Right lobe of liver (tissue), 6 donors: ENCODE data around the gene OXCT1. TPM values are rescaled to one million over a fixed set of nuclear protein-coding genes. Genes with fewer than 3 reads are reported as not detected.

Source experiments
- ATAC-seq, 4 donors: fragments of 200-7000 bp; cut with Tn5 transposase; one replicate each; pipeline ENCODE4 v1.9.1; 2020; ENCODE audit warnings: mild to moderate bottlenecking in 4 of 4, moderate library complexity in 4 of 4
- DNase-seq, 3 donors: peaks; one replicate each; pipeline ENCODE4 v3.0.0-alpha.2; 2020
- H3K27ac ChIP-seq, 3 donors: fragments of 200-600 bp; one replicate each; pipeline ENCODE4 v1.8.0; 2022
- H3K27me3 ChIP-seq, 2 donors: fragments of 200-600 bp; one replicate each; pipeline ENCODE4 v1.8.0; 2022
- H3K36me3 ChIP-seq, 4 donors: fragments of 200-600 bp; sonication (generic) in 1 of 4; one replicate each; pipeline versions ENCODE4 v1.5.1 to v1.8.0; 2017 to 2022; ENCODE audit warnings: control low read depth in 1 of 4
- H3K4me1 ChIP-seq, 4 donors: fragments of 200-600 bp; sonication (generic) in 1 of 4; one replicate each; pipeline versions ENCODE4 v1.5.1 to v1.8.0; 2017 to 2022; ENCODE audit warnings: control low read depth in 1 of 4
- H3K4me3 ChIP-seq, 3 donors: fragments of 200-600 bp; one replicate each; pipeline ENCODE4 v1.8.0; 2022
- H3K9me3 ChIP-seq, 4 donors: fragments of 200-600 bp; sonication (generic) in 1 of 4; one replicate each; pipeline versions ENCODE4 v1.5.1 to v1.8.0; 2017 to 2022; ENCODE audit warnings: control low read depth in 1 of 4
- CTCF ChIP-seq, 4 donors: fragments of 200-600 bp in 3 of 4; fragments of 450-650 bp in 1 of 4; IDR thresholded peaks; one replicate each; pipeline versions ENCODE4 v1.5.1 to v1.8.0; 2016 to 2022; ENCODE audit warnings: antibody characterized with exemption in 4 of 4, mild to moderate bottlenecking in 2 of 4
- POLR2A ChIP-seq: fragments of 450-650 bp; IDR thresholded peaks from one replicate; pipeline ENCODE4 v1.6.1; 2017; ENCODE audit warnings: antibody characterized with exemption, mild to moderate bottlenecking
- WGBS: methylation state at CpG from one replicate; pipeline ENCODE4 v1.1.6; 2018; ENCODE audit warnings: low coverage, low lambda C conversion rate; ENCODE audit not compliant: insufficient coverage; ENCODE audit errors: missing lambda C conversion rate; 5-methylcytosine and 5-hydroxymethylcytosine counted together
- intact Hi-C, 2 donors: fragments of 100-400 bp; cut with DNase I; formaldehyde crosslinking; loops; one replicate each; pipeline versions ENCODE4 v1.11.2 to v1.14.1; 2022
- total RNA-seq, 6 experiments: library from RNA; depleted of rRNA in 2 of 6; stranded (reverse); fragments of >200 nt in 2 of 6; fragmentation: NEBNext Ultra II Directional in 3 of 6; extraction: Animal tissue kit (Norgen Biotek cat#: 25700) in 3 of 6; gene quantifications; one replicate each; pipeline versions ENCODE4 v1.1.0 to v1.2.4, GENCODE V29; 2016 to 2023
- donor health status: DM: no; HTN: yes; CAD: no.
- donor health status: DM: no; HTN: no; CAD: no.
- donor health status: DM: no; HTN: no; CAD: no.
- donor health status: DM: no; HTN: yes; CAD: no.
- donor health status: DM: no; HTN: yes; CAD: no.

OXCT1 gene
- total RNA-seq, 6 experiments from 2014 or later, result 0.24 to 0.75 (median 0.61) TPM

GRCh38 chr5:41686767-41687166, 183.5 kb downstream of the OXCT1 start:
- no peaks in the 10 kb centered on the region for H3K36me3 ChIP-seq
- intact Hi-C loops, result no loop called here
- no peaks in the 10 kb centered on the region for H3K4me1 ChIP-seq

DNA sequence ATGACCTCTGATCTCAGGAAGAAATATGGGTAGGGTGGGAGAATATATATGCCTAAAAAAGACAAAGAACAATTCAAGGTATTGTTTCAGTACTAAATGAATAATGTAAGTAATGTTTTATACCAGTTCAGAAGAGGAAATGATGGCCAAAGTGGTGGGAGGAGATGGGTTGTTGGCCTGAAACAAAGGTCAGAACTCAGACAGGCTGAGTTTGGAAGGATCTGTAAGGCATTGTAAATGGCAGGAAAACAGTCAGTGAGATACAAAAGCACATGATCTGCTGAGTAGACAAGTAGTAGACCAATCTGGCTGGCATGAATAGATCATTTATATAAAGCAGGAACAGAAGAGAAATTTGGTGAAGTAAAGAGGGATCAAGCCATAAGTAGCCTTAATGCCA, 184.0 kb downstream of the OXCT1 start:
- intact Hi-C loops, result no loop called here
- Histone ChIP-seq H3K4me3 (no peak overlapping the region), H3K36me3 (no peaks in the 10 kb centered on the region), H3K9me3 (no peaks in the 10 kb centered on the region), H3K27ac (no peak overlapping the region), H3K27me3 (no peaks in the 10 kb centered on the region), H3K4me1 (no peaks in the 10 kb centered on the region)
- no peak for TF ChIP-seq CTCF (IDR thresholded peaks at IDR 0.05)
- DNase-seq, result no peak
- ATAC-seq, result no peak

More at GRCh38 chr5:41686767-41687166, 183.5 kb downstream of the OXCT1 start:
- WGBS, result 74% methylated on average over 2 of the region's 2 CpGs
- H3K27ac ChIP-seq, result no peak overlapping the region
- no peaks in the 10 kb centered on the region for H3K9me3 ChIP-seq
- ATAC-seq (no peak), DNase-seq (no peak)
- H3K27me3 ChIP-seq, result no peaks in the 10 kb centered on the region
- no peak for TF ChIP-seq CTCF (IDR thresholded peaks at IDR 0.05)
- TF ChIP-seq POLR2A, result no peak
- H3K4me3 ChIP-seq, result no peak overlapping the region

DNA sequence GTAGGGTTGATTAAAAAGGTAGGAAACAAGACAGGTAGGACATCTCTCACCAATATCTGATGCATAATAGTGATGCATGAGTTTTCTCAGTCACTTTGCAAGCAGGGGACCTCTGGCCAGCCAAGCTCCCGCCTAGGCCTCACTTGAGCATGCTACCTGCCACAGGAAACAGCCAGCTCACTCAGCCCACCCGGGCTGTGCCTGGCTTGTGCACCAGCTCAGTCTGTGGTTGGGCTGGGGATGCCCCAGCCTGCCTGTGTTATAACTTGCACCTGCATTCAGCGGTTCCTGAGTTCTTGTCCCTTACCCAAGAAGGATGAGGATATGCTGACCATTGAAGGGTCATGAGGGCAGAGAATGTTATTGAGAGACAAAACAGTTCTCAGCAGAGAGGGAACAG, 187.0 kb downstream of the OXCT1 start:
- no peaks in the 10 kb centered on the region for H3K27me3 ChIP-seq
- no peaks in the 10 kb centered on the region for H3K4me1 ChIP-seq
- intact Hi-C loops, result no loop called here
- H3K4me3 ChIP-seq, result no peak overlapping the region
- ATAC-seq (no peak), DNase-seq (no peak)
- TF ChIP-seq POLR2A (no peak), CTCF (IDR thresholded peaks at IDR 0.05) (no peak)
- H3K36me3 ChIP-seq, result no peaks in the 10 kb centered on the region
- no peaks in the 10 kb centered on the region for H3K9me3 ChIP-seq
- no peak overlapping the region for H3K27ac ChIP-seq
- 50% methylated on average over 2 of the region's 3 CpGs for WGBS

GRCh38 chr5:41682641-41683040, 187.6 kb downstream of the OXCT1 start:
- WGBS, result 41% methylated on average over 1 of the region's 1 CpG
- Histone ChIP-seq H3K4me3 (no peak overlapping the region), H3K27me3 (no peaks in the 10 kb centered on the region), H3K9me3 (no peaks in the 10 kb centered on the region), H3K36me3 (no peaks in the 10 kb centered on the region), H3K27ac (no peak overlapping the region), H3K4me1 (no peaks in the 10 kb centered on the region)
- intact Hi-C loops, result no loop called here
- no peak for ATAC-seq
- no peak for TF ChIP-seq CTCF (IDR thresholded peaks at IDR 0.05)
- TF ChIP-seq POLR2A, result no peak
- DNase-seq, result no peak

DNA sequence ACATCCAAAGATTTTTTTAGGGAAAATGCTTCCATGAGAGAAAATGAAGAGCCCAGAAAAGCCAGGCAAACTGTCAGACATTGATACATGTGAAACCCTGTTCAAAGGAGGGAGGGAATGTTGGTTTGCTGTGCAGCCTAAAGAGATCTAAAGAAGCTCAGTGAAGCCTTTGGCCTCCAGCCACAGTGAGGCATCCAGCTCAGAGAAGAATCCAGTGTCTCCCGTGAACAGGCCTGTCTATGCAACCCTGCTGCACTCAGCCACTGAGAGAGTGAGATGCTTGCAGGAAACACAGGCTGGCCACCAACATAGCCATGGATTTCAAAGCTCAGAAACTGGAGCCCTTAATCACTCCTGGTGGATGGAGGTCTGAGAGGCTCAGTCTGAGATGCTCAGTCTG, 188.4 kb downstream of the OXCT1 start:
- no peak for ATAC-seq
- no peak overlapping the region for H3K4me3 ChIP-seq
- 100% methylated on average over 1 of the region's 1 CpG for WGBS
- H3K27me3 ChIP-seq, result no peaks in the 10 kb centered on the region
- TF ChIP-seq POLR2A (no peak), CTCF (IDR thresholded peaks at IDR 0.05) (no peak)
- intact Hi-C loops, result no loop called here
- H3K4me1 ChIP-seq, result no peaks in the 10 kb centered on the region
- no peaks in the 10 kb centered on the region for H3K9me3 ChIP-seq
- DNase-seq, result no peak
- H3K36me3 ChIP-seq, result no peaks in the 10 kb centered on the region
- no peak overlapping the region for H3K27ac ChIP-seq
